ENCODE measurements around the gene CARD16.

The CARD16 gene

DNA sequence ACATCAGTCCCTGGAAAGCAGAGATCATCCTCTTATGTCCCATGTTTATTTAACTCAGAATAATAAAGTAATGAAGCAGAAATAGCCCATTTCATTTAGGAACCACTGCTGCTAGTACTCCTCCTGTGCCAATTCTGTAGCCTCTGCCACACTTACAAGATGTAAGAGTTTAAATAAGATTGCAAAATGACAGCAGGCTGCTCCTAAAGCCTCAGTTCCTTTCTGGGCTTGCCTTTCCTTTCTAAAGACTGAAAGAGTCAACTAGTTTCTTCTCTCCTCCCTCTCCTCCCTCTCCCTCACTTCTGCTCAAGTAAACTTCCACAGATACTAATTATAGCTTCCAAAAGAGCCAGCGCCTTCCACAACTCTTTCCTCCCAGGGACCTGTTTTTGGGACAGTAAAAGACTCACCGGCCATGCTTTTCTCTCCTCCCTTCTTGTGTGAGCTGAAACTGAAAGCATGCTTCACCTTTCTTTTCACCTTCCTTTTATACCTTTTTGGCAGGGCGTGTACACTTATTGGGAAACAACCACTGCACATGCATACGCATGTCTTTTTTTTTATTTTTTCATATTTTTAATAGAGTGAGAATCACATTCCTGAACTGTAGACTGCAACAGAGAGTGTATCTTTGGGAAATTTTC lies 26.1 kb upstream of the CARD16 start:
- TF ChIP-seq, protein P1, sequence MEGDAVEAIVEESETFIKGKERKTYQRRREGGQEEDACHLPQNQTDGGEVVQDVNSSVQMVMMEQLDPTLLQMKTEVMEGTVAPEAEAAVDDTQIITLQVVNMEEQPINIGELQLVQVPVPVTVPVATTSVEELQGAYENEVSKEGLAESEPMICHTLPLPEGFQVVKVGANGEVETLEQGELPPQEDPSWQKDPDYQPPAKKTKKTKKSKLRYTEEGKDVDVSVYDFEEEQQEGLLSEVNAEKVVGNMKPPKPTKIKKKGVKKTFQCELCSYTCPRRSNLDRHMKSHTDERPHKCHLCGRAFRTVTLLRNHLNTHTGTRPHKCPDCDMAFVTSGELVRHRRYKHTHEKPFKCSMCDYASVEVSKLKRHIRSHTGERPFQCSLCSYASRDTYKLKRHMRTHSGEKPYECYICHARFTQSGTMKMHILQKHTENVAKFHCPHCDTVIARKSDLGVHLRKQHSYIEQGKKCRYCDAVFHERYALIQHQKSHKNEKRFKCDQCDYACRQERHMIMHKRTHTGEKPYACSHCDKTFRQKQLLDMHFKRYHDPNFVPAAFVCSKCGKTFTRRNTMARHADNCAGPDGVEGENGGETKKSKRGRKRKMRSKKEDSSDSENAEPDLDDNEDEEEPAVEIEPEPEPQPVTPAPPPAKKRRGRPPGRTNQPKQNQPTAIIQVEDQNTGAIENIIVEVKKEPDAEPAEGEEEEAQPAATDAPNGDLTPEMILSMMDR (IDR thresholded peaks at IDR 0.05) = no peak

DNA sequence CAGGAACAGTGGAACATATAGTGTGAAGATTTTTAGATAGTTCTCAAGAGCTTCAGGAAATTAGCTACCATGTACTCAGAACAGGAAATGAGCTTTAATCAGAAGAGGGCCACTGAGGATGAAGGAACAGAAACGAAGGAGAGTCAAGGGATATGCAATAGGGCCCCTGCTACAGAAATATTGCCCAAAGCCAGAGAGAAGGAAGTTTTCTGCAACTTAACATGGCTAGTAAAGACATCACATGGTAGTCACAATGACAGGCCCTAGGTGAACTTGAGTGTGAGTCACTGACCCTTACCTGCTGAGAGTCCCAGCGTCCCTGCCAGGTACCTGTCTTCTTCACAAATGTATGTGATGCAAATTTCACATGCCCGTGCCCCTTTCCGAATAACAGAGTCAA lies 25.2 kb upstream of the CARD16 start:
- TF ChIP-seq, protein P1 (IDR thresholded peaks at IDR 0.05) = no peak

DNA sequence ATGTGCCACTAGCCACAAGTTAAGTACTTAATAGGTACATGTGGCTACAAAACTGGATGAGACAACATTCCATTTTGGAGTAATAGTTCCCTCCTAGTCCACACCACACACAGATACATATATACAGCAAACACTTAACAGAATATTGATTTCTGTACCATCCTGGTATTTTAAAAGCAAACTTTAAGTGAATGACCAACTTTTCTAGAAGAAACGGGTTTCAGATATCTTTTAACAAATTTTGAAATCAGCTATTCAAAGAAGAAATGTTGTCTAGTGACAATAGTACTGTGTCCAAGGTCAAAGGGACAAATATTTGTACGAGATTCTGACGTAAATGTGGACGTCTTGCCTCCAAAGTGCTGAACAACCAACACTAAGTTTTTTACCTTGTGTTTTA lies 12.3 kb upstream of the CARD16 start:
- TF ChIP-seq, protein P1 (IDR thresholded peaks at IDR 0.05) = no peak

DNA sequence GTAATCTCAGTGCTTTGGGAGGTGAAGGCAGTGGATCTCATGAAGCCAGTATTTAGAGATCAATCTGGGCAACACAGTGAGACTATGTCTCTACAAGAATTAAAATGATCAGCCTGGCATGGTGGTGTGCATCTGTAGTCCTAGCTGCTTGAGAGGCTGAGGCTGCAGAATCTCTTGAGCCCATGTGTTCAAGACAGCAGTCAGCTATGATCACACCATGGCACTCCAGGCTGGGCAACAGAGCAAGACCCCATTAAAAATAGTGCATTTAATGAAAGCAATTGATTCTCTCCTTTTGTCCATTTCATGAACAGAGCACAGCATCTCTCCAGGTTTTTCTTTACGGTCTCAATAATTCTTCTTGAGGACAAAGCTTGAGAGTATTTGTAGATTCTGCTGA lies 11.3 kb upstream of the CARD16 start:
- TF ChIP-seq, protein P1 (IDR thresholded peaks at IDR 0.05) = no peak

DNA sequence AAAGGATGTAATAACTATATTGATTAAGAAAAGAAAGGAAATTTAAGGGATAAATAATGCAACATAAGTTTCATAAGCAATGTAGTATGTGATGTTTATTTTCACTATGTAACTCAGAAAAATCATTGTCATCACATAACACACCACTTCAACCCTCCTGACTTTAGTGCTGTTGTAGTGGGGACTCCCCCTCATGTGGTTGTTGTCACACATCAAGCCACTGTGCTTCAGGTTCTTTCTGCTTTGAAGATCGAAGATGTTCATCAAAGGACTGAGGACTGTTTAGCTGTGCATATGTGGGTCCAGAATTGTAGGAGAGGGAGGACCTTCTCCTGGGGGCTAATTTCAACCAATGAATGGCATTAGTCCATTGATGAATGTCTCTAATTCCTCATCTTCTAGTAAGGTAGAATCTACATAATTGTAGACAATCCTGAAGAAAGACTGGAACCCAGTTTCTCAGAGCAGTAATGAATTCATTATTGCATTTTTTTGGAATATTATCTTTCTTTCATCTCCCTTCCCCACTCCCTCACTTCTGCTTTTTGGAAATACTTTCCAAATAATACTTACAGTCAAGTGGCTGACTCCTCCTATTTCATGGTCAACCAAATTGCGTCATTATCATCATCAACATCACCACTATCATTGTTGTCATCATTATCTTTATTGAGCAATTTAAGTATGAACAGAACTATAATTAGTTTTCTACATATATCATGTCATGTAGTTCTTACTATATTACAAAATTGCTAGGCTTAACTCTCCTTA lies 9.8 kb upstream of the CARD16 start:
- TF ChIP-seq, protein P1 (IDR thresholded peaks at IDR 0.05) = no peak

DNA sequence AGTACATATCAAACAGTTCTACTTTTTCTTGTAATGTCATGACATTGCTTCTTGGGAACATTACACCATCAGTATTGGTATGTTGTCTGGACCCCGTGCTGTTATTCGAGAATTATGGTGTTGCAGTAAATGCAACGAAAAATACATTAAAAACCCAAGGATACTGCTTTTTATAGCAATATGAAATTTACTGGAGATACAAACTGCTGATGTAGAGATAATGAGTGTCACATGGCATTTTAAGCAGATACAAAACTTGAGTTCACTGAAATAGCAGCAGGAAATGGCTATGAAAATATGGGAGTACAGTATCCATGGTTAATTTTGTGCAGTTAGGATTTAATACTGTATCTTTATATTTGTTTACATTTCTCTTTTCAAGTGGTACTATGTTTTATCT lies 7.4 kb upstream of the CARD16 start:
- TF ChIP-seq, protein P1 (IDR thresholded peaks at IDR 0.05) = no peak

DNA sequence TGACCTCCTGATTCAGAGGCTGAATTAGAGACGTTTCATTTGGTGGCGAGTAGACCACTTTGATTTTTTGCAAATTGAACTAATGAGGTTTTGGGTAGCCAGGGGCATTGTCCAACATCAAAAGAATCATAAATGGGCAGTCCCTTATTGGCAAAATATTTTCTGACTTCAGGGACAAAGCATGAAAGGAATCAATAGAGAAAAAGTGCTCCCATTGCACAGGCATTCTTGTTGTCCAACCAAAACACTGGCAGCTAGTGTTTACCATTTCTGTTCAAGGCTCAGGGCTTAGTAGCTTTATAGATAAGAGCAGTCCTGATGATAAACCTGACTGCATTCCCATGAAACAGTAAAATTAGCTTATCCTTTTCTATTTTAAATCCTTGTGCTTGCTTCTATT lies 6.4 kb upstream of the CARD16 start:
- TF ChIP-seq, protein P1 (IDR thresholded peaks at IDR 0.05) = no peak
